Stimulated activated CD8-positive, alpha-beta memory T cell treated with anti-CD3 and anti-CD28 coated beads, Interleukin-2, amount 100 ng/mL, for 1 hour (primary cell): Measurements from ENCODE around the gene ITIH4.

Experiments
- DNase-seq, 2 donors: peaks; one replicate each; pipeline ENCODE4 v3.0.0-alpha.2; 2020; ENCODE audit warnings: low read depth in 2 of 2

ITIH4 gene

DNA sequence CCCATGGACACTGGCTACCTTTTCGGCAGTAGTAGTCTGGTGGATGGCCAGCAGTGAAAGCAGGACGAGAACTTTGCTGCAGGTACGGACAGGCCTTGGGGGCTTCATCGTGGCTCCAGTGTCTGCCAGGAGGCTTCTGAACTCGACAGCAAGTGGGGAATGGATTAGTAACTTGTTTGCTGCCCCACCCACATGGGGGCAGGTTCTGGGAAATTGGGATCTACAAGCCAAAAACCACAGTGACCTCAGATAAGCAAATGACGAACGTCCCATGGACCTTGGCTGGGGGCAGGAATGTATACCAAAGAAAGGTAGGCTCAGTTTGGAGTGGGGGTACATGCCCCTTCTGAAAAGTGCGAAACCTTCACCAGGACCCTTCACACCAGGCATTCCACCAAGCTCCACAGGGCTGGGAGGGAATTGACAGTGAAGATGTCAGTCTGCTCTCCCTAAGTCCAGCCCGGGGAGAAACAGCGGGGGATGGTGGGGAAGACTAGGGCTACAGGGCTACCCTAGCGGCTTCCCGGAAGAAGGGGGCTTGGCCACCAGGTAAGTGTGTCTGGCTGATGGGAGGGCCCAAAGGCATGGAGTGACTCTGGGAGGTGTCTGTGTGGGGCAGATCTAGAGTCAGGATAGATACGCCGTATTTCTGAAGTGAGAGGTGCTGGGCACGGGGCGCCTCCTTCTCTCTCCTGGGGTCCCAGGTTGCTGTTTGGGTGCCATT is at the start of gene ITIH4:
ITIH4 (minus strand) TSS at position 138 of the 724 bp plus-strand sequence; CDS start at position 108, 30 bp downstream.
- no peak for DNase-seq

DNA sequence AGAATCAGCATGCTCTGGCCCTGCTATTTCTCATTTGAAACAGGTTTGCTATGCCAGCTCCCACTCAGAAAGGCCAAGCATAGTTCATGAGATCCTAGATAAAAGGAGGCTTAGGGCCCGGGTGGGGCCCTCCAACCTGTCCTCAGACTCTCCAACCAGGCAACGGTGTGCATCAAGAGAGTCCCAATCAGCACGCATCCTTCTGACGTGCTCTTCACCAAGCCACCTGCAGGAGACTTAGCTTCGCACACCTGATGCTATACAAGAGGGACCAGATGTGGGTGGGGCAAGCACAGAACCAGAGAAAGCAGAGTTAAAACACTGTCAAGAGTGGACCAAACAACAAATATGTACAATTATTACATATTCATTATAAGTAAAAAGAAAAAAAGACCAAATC is 49.6 kb upstream of the ITIH4 start:
- no peak for DNase-seq

DNA sequence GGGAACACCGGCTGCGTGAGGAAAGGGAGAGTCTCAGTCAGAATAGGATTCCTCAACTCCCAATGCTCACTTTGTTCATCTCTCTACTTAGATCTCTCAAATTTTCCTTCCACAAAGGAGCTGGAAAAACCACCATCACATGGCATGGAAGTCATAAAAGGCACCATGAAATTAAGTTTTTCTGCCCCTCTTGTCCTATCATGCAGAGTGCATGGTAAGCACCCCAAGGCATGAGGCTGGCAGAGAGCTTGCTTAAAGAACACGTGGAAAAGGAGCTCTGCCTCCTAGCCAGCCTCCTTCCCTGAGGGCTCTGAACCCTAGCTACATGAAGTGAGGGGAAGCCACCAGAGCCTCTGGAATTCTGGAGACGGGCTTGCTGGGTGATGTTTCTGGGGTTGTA is 49.1 kb upstream of the ITIH4 start:
- DNase-seq: no peak

DNA sequence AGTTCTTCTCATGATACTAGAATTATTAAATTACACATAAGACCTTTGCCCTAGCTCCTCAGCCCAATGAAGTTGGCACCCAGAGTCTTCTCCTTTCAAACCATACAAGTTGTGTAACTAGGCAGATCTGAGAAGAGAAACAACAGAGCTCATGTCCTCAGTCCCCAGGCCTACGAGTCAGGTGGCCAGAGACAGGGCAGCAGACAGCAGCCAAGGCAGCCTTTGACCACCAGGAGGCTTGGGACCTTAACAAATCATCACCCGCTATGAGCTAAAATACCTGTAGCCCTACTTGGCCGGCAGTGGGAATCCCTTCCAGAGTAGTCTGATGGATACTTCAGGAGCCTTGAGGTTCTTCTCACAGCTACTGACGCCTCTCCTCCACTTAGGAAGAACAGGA is 48.6 kb upstream of the ITIH4 start:
- DNase-seq: no peak

DNA sequence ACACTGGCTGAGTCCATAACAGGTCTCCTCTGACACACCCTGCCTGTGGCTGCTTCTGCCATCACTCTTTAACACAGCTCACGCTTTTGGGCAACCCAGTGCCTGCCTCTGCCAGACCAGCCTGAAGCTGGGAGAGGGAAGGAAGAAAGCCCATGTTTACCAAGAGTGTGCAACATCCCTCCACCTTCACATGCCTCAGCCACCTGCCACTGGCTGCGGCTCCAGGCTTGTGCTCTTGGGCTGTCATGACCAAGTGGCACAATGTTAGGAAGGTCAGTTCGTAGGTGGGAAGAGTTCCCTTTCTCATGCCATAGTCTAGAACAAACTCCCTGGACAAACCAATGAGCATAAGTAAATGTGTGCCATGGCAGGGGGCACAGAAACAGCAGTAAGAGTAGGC is 46.6 kb upstream of the ITIH4 start:
- DNase-seq: no peak

DNA sequence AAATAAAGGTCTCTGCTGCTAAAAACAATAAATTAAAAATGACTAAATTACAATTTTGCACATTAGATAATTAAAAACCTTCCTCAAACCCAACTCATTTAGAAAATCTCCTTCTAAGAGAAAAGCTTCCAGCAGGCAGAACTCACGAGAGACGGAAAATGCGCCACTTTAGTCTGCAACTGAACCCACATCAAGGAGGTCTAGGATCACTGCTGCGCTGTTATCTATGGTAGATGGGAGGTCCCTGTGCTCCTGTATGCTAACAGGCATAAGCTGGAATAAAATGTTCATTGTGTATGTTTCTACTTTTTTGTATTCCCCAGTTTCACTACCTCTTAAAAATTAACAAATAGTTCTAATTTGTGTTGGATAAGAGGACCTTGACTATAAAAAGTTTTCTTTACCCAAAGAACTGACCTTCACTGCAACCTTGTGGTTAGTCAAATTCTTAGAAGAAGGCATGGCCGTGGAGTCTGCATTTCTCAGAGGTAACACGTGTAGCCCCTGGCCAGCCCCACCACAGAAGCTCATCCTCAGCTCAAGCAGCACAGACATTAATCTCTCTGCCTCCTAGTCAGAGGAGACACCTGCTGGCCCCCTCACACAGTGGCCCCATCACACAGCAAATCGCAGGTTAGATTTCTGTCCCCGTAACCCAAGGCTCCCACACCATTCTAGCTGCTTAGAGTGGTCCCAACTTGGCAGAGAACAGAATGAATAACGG is 44.6 kb upstream of the ITIH4 start:
- no peak for DNase-seq

DNA sequence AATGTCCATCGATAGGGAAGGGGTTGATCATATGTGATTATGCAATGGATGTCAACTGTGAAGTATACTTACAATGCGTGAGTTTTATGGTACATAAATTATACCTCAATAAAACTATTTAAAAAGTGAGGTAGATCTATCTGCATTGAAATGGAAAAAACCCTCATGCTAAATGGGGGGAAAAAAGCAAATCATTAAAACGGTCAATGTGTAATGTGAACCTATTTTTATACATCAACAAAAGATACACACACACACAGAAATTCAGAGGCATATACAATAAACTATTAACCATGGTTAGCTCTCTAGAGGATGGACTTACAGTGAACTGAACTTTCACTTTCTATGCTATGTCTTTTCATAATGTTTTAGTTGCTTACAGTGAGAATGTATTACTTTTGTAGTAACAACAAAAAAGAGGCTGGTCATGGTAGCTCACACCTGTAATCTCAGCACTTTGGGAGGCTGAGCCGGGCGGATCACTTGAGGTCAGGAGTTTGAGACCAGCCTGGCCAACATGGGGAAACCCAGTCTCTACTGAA is 43.8 kb upstream of the ITIH4 start:
- DNase-seq: no peak

DNA sequence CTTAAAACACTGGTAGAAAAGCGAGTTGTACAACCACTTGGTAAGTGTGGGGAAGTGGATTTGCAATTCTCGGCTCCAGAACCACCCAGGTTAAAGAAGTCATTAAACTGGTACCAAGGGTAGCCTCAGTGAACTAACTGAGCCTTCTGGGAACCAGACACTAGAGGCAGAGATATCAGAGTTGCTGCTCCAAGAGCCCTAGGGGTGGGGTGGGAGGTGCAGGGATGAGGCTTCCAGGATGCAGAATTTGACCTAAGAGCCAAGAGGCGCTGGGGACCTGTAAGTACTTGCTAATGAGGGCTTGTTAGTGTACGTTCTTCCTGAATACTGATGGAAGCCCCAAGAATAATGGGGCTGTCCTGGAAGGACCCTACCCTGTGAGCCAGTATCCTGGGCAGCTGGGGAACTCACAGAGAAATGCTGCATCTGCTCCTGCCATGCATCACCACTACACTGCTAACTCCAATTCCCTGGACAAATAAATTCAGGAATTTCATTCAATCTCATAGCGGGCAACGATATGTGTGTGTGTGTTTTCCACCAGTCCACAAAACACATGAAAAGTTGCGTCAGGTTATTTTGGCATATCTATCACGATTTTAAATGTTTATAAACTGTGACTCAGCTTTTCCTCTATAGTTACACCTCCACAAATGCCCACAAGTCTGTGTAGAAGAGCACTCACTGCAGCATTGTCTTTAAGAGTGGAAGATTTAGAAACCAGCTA is 43.1 kb upstream of the ITIH4 start:
- no peak for DNase-seq

DNA sequence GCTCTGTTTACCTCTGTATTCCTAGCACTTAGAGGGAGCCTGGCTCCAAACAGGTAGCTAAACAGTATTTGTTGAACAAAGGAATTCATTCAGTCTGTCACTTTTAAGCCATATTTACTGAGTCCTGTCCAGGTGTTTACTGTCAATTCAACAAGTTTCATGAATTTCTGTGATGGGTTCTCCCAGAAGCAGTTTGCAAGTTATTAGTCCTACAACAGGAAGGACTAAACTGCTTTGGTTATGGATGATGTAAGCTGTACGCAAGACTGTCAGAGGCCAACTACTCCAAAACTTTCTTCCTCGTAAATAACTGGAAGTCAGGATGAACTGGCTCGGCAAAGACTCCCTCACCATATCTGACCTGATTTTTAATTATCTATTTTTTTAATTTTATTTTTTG is 41.8 kb upstream of the ITIH4 start:
- no peak for DNase-seq

DNA sequence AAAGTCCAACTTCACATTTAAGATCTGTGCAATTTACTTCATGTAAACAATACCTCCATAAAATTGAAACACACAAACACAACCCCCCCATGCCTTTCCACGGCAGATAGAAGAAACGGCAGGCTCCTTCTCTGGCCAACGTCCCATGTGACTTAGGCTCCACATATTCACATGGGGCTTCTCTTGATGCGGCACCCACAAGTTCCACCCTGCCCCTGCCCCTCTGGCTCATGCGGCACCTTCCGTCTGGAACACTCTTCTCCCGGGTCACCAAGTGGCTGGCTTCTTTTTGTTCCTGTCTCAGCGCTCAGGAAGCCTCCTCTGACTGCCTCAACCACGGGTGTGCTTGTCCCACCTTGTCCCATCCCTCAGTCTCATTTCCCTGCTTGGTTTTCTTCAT is 41.3 kb upstream of the ITIH4 start:
- DNase-seq: no peak

DNA sequence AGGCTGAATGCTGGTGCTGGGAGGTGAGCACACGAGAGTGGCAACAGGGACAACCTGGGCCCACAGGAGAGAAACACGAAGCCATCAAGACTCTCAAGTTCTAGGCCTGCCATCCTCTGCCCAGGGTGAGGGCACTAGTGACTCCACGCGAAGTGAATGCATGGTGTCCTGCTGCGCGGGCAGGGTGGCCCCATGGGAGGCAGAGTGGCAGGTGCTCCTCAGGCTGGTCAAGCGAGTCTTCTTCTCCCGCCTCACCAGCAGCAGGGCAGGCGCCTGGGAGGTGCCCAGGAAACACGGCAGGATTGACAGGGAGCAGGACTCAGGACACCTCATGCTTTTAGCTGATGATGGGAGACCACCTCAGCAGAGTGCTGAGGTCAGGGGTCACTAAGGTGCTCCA is 40.0 kb upstream of the ITIH4 start:
- DNase-seq: no peak

DNA sequence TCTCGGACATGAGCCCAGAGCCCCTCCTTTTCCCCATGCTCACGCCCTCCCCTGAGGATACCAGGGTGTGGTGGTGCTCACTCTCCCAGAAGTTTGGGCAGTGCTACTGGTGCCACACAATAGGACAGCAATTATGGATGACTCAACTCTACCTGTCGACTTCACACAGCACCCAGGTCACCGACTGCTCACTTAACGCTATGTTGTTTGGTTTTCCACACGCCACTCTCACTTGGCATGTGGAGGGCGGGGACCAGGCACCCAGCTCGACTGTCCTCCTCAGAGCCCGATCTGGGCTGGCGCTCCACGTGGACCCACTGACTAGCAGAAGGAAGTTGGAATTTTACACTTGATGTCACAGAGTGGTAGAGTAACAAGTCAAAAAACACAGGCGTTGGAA is 36.0 kb upstream of the ITIH4 start:
- no peak for DNase-seq

DNA sequence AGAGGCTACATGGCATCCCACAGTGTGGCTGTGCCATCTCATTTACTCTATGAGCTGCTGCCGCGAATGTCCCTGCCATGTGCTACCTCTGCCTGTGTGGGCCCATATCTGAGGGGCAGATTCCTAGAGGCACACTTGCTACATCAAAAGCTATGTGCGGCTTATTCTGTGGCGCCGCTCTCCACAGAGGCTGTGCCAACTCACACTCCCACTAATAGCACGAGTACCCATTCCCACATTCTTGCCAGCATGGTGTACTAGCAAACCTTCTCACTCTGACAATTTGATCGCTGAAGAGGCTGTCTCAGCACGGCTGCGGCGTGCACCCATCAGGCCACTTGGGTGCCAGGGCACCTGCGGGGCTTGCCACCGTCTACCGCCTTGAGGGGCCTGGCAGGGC is 35.5 kb upstream of the ITIH4 start:
- no peak for DNase-seq

DNA sequence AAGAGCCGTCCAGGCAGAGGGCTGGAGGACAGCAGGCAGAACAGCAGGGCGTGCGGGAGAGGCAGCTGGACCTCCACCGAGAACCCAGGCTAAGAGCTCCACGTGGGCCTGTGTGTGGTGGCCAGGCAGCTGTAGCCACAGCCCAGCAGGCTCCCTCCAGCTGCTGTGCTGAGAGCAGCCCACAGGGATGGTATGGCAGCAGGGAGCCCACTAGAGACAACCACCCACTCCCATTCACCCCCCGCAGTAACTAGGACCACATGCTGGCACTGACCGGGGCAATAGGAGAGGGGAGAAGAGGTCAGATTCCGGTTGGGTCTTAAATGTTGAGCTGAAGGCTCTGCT is 29.9 kb upstream of the ITIH4 start:
- DNase-seq: no peak

DNA sequence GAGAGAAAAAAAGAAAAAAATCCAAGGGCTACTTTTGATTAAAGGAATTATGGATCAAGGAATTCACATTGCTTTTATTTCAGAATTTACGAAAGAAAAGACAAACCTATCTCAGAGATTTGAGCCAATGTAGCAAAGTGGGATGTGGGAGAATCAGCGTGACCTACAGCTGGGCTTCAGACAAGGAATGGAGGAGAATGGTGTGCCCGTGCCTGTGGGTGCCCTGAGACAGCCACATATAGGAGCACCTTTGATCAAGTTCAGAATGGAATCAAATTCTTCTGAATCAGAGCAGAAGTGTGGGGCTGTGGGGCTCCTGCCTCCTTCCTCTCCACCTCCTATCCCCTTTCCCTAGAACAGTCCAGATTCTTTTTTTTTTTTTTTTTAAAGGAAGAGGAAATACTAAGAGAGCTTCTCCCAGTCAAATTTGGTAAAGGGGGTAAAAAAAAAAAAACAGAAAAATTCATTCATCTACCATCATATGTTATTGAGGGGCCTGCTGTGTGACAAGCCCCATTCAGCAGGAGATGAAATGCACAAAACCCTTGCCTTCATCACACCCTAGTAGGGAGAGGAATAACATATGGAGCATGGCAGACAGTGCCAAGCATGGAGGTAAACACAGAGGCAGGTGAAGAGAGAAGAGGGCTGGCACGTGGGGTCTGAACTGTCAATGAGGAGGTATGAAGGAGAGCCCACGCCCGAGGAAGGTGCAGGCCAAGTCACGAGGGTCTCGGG is 29.4 kb upstream of the ITIH4 start:
- DNase-seq: no peak

DNA sequence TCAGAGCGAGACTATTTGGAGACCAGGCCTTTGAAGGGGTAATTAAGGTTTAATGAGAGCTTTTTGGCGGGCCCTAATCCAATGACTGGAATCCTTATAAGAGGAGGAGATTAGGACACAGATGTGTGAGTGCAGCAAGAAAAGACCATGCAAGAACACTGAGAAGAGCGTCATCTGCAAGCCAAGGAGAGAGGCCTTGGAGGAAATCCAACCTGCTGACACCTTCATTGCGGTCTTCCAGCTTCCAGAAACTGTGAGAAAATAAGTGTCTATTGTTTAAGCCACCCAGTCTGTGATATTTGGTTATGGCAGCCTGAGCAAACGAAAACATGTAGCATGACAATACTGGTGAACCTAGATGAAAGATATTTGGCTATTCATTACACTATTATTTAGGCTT is 27.4 kb upstream of the ITIH4 start:
- no peak for DNase-seq

DNA sequence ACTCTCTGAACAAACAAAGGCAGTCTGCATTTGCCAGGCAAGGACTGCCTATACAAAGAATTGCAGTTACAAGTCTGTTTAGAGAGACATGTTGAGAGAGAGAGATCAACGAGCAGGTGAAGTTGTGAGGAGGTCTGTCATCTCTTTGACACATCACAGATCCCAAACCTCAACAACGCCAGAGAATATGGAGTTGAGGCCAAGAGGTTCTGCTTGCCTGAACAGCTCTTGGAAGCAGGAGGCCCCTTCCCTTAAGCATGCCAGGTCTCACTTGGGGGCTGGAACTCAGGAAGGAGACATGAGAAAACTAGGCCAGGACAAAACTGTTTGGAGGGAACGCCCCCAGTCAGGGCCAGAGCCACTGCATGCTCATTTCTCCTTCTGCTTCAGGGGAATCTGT is 26.7 kb upstream of the ITIH4 start:
- DNase-seq: no peak

DNA sequence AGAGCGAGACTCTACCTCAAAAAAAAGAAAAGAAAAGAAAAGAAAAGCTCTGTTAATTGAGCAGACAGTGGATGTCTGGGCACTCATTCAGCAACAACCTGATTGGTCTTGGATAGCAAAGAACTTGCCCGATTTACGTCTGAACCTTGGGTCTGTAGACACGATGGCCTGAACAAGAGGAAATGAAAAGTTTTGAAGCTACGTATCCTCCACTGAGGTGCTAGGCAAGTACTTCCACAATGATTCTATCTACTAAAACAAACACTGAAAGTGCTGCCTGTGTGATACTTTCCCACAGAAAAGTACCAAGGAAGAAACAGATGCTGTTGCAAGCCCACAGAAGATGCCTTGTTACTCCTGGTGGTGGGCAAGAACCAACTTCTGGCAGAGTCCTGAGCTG is 26.2 kb upstream of the ITIH4 start:
- no peak for DNase-seq

DNA sequence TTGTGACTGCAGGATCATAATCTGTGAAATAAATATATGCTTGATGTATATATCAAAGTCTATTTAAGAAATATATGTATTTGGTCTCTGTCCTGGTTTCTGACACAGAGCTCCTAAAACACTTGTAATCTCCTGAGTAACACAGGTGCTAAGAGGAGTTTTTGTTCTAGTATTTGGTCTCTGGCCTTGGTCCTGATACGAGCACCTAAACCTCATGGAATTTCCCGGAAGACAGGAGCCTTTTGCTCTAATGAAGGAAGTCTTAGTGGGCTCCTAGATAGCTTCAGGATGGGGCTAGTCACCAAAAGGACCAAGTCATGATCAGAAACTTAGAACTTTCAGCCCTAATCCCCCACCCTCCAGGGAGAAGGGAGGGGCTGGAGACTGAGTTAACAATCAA is 23.5 kb upstream of the ITIH4 start:
- DNase-seq: no peak

DNA sequence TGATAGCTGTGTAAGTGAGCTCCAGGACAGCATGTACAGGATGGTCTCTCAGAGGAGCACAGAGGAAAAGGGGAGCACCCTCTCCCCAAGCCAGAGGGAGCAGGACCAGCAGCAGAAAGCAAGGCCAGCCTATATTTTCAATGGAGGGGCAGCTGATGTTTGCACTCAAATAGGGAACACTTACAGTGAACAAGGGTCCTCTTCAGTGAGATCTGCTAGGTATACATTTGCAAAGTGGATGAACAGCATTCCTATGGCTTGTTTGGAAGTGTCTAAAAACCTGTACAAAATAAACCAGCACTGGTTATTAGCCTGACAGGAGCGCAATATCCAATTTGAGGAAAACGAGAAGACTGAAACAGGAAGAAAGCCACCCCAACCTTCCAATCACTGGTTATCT is 21.9 kb upstream of the ITIH4 start:
- no peak for DNase-seq

DNA sequence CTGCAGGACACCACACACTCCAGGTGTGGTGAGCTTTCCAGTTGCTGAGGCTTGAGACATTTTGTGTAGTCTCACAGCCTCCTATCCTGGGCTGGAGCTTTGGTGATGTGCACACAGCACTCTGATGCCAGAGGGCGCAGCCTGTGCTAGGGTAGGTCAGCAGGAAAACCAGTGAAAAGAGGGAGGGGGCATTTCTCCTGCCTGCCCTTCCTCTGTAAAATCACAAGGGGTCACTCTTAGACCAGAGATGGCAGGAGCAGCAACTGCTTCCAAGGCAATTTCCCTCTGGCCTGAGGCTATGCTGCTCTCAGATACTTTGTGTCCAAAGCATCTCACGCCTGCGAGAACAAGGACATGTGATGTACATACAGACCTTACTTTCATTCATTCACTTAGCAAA is 20.9 kb upstream of the ITIH4 start:
- no peak for DNase-seq

DNA sequence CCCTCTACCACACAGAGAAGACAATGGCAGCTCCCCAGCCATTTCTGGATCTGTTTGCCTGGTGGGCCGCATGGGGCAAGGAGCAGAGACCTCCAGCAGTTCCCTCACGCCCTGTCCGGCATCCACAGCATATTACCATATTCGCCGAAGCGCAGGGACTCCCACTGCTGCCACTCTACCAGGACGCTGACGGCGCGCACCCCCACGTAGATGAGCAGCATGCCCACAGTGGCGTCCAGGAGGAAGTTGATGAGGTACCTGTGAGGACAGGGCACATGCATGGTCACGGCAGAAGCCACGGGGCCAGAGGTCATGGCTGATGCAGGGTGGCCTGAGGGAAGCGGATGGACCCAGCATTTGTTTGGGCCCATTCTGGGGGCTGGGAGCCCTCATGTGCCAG is 19.2 kb upstream of the ITIH4 start:
- DNase-seq: no peak
